ENCODE measurements around the gene RIPOR2. TPM values are rescaled to one million over a fixed set of nuclear protein-coding genes. Genes with fewer than 3 reads are reported as not detected.

RIPOR2 gene
- total RNA-seq, 1 donor from 2014 or later, result 19.4 TPM

GRCh38 chr6:24875534-24875901 is 60.2 kb downstream of the RIPOR2 start:
- no peak for DNase-seq (ENCODE audit: extremely low spot score in 2 of 2)
- Histone ChIP-seq H3K4me3 (no peak overlapping the region), H3K27ac (no peak overlapping the region), H3K36me3 (peaks cover 0 to 9% of the 10 kb centered on the region in 2 donors), H3K4me1 (no peaks in the 10 kb centered on the region), H3K9me3 (no peaks in the 10 kb centered on the region), H3K27me3 (no peaks in the 10 kb centered on the region)
- no peak for TF ChIP-seq CTCF (IDR thresholded peaks at IDR 0.05)
- no peak for TF ChIP-seq POLR2AphosphoS5 (IDR thresholded peaks at IDR 0.05; ENCODE audit: insufficient read depth in 1 of 2, low read depth in 1 of 2)
- TF ChIP-seq POLR2A (IDR thresholded peaks at IDR 0.05), result no peak
- intact Hi-C loops (cut with DNase I), result no loop called here

DNA sequence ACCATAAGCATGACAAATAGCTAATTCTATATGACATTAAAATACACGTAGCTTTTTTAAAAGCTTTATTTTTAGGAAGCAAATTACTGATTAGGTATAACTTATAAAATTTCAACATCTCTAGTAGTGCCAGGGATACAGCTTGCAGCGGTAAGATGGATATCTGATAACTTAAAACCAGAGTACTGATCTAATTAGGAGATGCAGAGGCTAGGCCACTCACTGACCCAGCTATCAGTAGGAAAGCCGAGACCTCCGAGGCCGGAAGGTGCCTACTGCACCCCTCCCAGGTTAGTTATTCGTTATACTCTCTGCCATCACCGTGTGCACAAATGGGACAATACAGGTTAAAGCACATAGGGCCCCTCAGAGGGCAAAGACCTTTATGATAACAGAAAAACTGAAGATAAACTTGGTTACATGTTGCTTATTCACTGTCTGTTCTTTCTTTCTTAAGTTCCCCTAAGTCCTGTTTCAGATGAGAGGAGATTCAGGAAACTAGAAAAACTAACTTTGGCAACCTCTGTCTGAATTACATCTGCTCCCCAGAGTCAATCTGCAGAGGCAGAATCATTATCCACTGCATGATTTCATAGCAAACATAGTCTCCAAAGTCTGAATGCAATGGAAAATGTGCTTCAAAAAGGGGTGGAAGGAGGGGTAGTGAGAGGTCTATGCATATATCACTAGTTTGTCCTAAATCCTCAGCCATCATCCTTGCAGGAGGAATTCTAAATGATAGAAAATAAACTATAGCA is 60.8 kb downstream of the RIPOR2 start:
- H3K36me3 ChIP-seq, result peaks cover 0 to 9% of the 10 kb centered on the region in 2 donors
- no peaks in the 10 kb centered on the region for H3K4me1 ChIP-seq
- DNase-seq (ENCODE audit: extremely low spot score in 2 of 2), result no peak
- TF ChIP-seq POLR2A (IDR thresholded peaks at IDR 0.05) (no peak), CTCF (IDR thresholded peaks at IDR 0.05) (no peak), POLR2AphosphoS5 (IDR thresholded peaks at IDR 0.05; ENCODE audit: insufficient read depth in 1 of 2, low read depth in 1 of 2) (no peak)
- no peaks in the 10 kb centered on the region for H3K9me3 ChIP-seq
- no peak overlapping the region for H3K27ac ChIP-seq
- H3K4me3 ChIP-seq, result no peak overlapping the region
- intact Hi-C loops (cut with DNase I), result no loop called here
- H3K27me3 ChIP-seq, result no peaks in the 10 kb centered on the region

DNA sequence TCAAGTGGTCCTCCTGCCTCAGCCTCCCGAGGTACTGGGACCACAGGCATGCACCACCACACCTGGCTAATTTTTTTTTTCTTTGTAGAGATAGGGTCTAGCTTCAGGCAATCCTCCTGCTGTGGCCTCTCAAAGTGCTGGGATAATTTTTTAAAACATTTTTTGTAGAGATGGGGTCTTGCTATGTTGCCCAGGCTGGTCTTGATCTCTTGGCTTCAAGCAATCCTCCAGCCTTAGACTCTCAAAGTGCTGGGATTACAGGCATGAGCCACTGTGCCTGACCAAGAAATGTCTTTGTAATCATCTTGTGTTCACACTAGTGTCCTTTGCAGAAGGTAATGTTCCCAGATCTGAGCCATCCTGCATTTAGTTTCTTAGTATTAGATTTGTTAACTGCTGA is 61.6 kb downstream of the RIPOR2 start:
- no peak overlapping the region for H3K4me3 ChIP-seq
- H3K27me3 ChIP-seq, result no peaks in the 10 kb centered on the region
- no peak overlapping the region for H3K27ac ChIP-seq
- intact Hi-C loops (cut with DNase I), result no loop called here
- peaks cover 0 to 9% of the 10 kb centered on the region in 2 donors for H3K36me3 ChIP-seq
- no peak for DNase-seq (ENCODE audit: extremely low spot score in 2 of 2)
- H3K4me1 ChIP-seq, result no peaks in the 10 kb centered on the region
- H3K9me3 ChIP-seq, result no peaks in the 10 kb centered on the region
- TF ChIP-seq POLR2AphosphoS5 (IDR thresholded peaks at IDR 0.05; ENCODE audit: insufficient read depth in 1 of 2, low read depth in 1 of 2) (no peak), CTCF (IDR thresholded peaks at IDR 0.05) (no peak), POLR2A (IDR thresholded peaks at IDR 0.05) (no peak)

GRCh38 chr6:24872779-24873178 is 63.0 kb downstream of the RIPOR2 start:
- H3K27me3 ChIP-seq, result no peaks in the 10 kb centered on the region
- intact Hi-C loops (cut with DNase I), result no loop called here
- H3K4me3 ChIP-seq, result no peak overlapping the region
- no peaks in the 10 kb centered on the region for H3K9me3 ChIP-seq
- no peak for DNase-seq (ENCODE audit: extremely low spot score in 2 of 2)
- no peaks in the 10 kb centered on the region for H3K4me1 ChIP-seq
- H3K36me3 ChIP-seq, result peaks cover 0 to 16% of the 10 kb centered on the region in 2 donors
- TF ChIP-seq POLR2AphosphoS5 (IDR thresholded peaks at IDR 0.05; ENCODE audit: insufficient read depth in 1 of 2, low read depth in 1 of 2) (no peak), POLR2A (IDR thresholded peaks at IDR 0.05) (no peak), CTCF (IDR thresholded peaks at IDR 0.05) (no peak)
- no peak overlapping the region for H3K27ac ChIP-seq

GRCh38 chr6:24868765-24869164 is 67.0 kb downstream of the RIPOR2 start:
- Histone ChIP-seq H3K9me3 (no peaks in the 10 kb centered on the region), H3K27me3 (no peaks in the 10 kb centered on the region), H3K4me3 (no peak overlapping the region), H3K36me3 (peaks cover 0 to 16% of the 10 kb centered on the region in 2 donors), H3K27ac (no peak overlapping the region), H3K4me1 (peaks cover 15% of the 10 kb centered on the region)
- TF ChIP-seq CTCF (IDR thresholded peaks at IDR 0.05), result no peak
- no peak for TF ChIP-seq POLR2A (IDR thresholded peaks at IDR 0.05)
- TF ChIP-seq POLR2AphosphoS5 (IDR thresholded peaks at IDR 0.05; ENCODE audit: insufficient read depth in 1 of 2, low read depth in 1 of 2), result no peak
- no peak for DNase-seq (ENCODE audit: extremely low spot score in 2 of 2)
- intact Hi-C loops (cut with DNase I), result no loop called here
